Aorta (tissue), 5 donors: Measurements from ENCODE around the gene MAP3K1. TPM values are rescaled to one million over a fixed set of nuclear protein-coding genes. Genes with fewer than 3 reads are reported as not detected.

Experiments used
- ATAC-seq: fragments of 200-7000 bp; cut with Tn5 transposase; one replicate; pipeline ENCODE4 v1.9.1; 2022; ENCODE audit warnings: moderate library complexity; ENCODE audit not compliant: low FRiP score
- DNase-seq, 2 donors: peaks; one replicate each; pipeline ENCODE4 v3.0.0-alpha.2; 2020
- H3K27ac ChIP-seq, 2 donors: one replicate each; pipeline ENCODE4 v1.5.1; 2013; ENCODE audit warnings: low read length in 2 of 2, mild to moderate bottlenecking in 2 of 2, moderate library complexity in 2 of 2, control low read depth in 1 of 2, inconsistent platforms in 1 of 2, low read depth in 1 of 2
- H3K27me3 ChIP-seq, 2 donors: one replicate each; pipeline ENCODE4 v1.6.1; 2013; ENCODE audit warnings: control low read depth in 1 of 2, low read length in 1 of 2, mild to moderate bottlenecking in 1 of 2, moderate library complexity in 1 of 2; ENCODE audit not compliant: insufficient read depth in 2 of 2, control insufficient read depth in 1 of 2
- H3K36me3 ChIP-seq, 2 donors: one replicate each; pipeline ENCODE4 v1.6.1; 2013; ENCODE audit warnings: control low read depth in 1 of 2, low read length in 1 of 2, mild to moderate bottlenecking in 1 of 2; ENCODE audit not compliant: insufficient read depth in 2 of 2, control insufficient read depth in 1 of 2
- H3K4me1 ChIP-seq, 2 donors: one replicate each; pipeline ENCODE4 v1.6.1; 2013; ENCODE audit warnings: low read length in 2 of 2, control low read depth in 1 of 2, mild to moderate bottlenecking in 1 of 2, moderate library complexity in 1 of 2; ENCODE audit not compliant: insufficient read depth in 2 of 2, control insufficient read depth in 1 of 2
- H3K4me3 ChIP-seq, 2 donors: one replicate each; pipeline ENCODE4 v1.5.1; 2013; ENCODE audit warnings: low read length in 2 of 2, control low read depth in 1 of 2, mild to moderate bottlenecking in 1 of 2
- H3K9me3 ChIP-seq: one replicate; pipeline ENCODE4 v1.6.1; 2013; ENCODE audit warnings: mild to moderate bottlenecking, low read length; ENCODE audit not compliant: control insufficient read depth
- WGBS, 2 donors: extraction: QIAGEN DNeasy Blood & Tissue Kit; methylation state at CpG; one replicate each; pipeline ENCODE4 v1.1.7; 2013; 5-methylcytosine and 5-hydroxymethylcytosine counted together
- intact Hi-C, 2 donors: fragments of 100-400 bp; cut with DNase I; formaldehyde crosslinking; loops; one replicate each; pipeline versions ENCODE4 v1.14.2 to v1.15.0; 2022
- polyA plus RNA-seq, 2 donors: library from polyadenylated mRNA; stranded (reverse); fragments of 200-250 nt; gene quantifications; one replicate each; pipeline ENCODE4 v1.2.3, GENCODE V29; 2013
- total RNA-seq, 2 donors: library from RNA; stranded (reverse); fragmentation: NEBNext Ultra II Directional; extraction: Animal tissue kit (Norgen Biotek cat#: 25700); gene quantifications; one replicate each; pipeline ENCODE4 v1.2.1, GENCODE V29; 2021
- donor health status: healthy with polysubstance abuse.
- donor health status: Bipolar disorder and iron deficiency.
- donor health status: DM: no; HTN: no; CAD: no.
- donor health status: DM: no; HTN: no; CAD: no.
- donor health status: DM: yes; HTN: yes; CAD: no.

Gene MAP3K1
- total and polyA plus RNA-seq, 4 donors: 1.8 to 26.3 (median 7.2) TPM

GRCh38 chr5:56917534-56917933 lies 102.2 kb downstream of the MAP3K1 start:
- Histone ChIP-seq H3K27ac (no peak overlapping the region), H3K9me3 (no peaks in the 10 kb centered on the region), H3K36me3 (peaks cover 0 to under 1% of the 10 kb centered on the region in 2 donors), H3K4me3 (no peak overlapping the region), H3K27me3 (no peaks in the 10 kb centered on the region), H3K4me1 (no peaks in the 10 kb centered on the region)
- 40 to 45% methylated on average over 2 of the region's 2 CpGs for WGBS, 2 donors
- intact Hi-C loops: no loop called here
- DNase-seq: no peak
- ATAC-seq: no peak

- intact Hi-C loops: no loop called here
- no peak overlapping the region for H3K4me3 ChIP-seq
- no peaks in the 10 kb centered on the region for H3K9me3 ChIP-seq
- H3K4me1 ChIP-seq: no peaks in the 10 kb centered on the region
- H3K27me3 ChIP-seq: no peaks in the 10 kb centered on the region
- H3K36me3 ChIP-seq: peaks cover 2 to 4% of the 10 kb centered on the region in 2 donors
- ATAC-seq (no peak), DNase-seq (no peak)
- WGBS, 2 donors: 66 to 73% methylated on average over 2 of the region's 2 CpGs
- no peak overlapping the region for H3K27ac ChIP-seq
These were observed 102.7 kb downstream of the MAP3K1 start for GRCh38 chr5:56918054-56918453.

- Histone ChIP-seq H3K9me3 (no peaks in the 10 kb centered on the region), H3K4me3 (no peak overlapping the region), H3K36me3 (peaks cover 5 to 8% of the 10 kb centered on the region in 2 donors), H3K27me3 (no peaks in the 10 kb centered on the region), H3K27ac (no peak overlapping the region), H3K4me1 (no peaks in the 10 kb centered on the region)
- 65 to 76% methylated on average over 1 of the region's 1 CpG for WGBS, 2 donors
- intact Hi-C loops: no loop called here
- no peak for ATAC-seq
- no peak for DNase-seq
These were observed 104.8 kb downstream of the MAP3K1 start for GRCh38 chr5:56919942-56920662.

- 92 to 96% methylated on average over 6 of the region's 6 CpGs for WGBS, 2 donors
- H3K27ac ChIP-seq: no peak overlapping the region
- DNase-seq (no peak), ATAC-seq (no peak)
- H3K36me3 ChIP-seq: peaks cover 5 to 8% of the 10 kb centered on the region in 2 donors
- intact Hi-C loops: no loop called here
- no peaks in the 10 kb centered on the region for H3K9me3 ChIP-seq
- no peak overlapping the region for H3K4me3 ChIP-seq
- no peaks in the 10 kb centered on the region for H3K27me3 ChIP-seq
- no peaks in the 10 kb centered on the region for H3K4me1 ChIP-seq
These were observed 107.6 kb downstream of the MAP3K1 start for GRCh38 chr5:56922922-56923321.

- Histone ChIP-seq H3K27ac (no peak overlapping the region), H3K4me1 (peaks cover 0 to 2% of the 10 kb centered on the region in 2 donors), H3K9me3 (no peaks in the 10 kb centered on the region), H3K27me3 (no peaks in the 10 kb centered on the region), H3K4me3 (no peak overlapping the region), H3K36me3 (peaks cover 0 to 2% of the 10 kb centered on the region in 2 donors)
- 38 to 58% methylated on average over 1 of the region's 1 CpG for WGBS, 2 donors
- intact Hi-C loops: no loop called here
- ATAC-seq (no peak), DNase-seq (no peak)
These were observed 119.0 kb downstream of the MAP3K1 start for GRCh38 chr5:56934325-56934724.

- no peak for ATAC-seq
These were observed 123.5 kb downstream of the MAP3K1 start for GRCh38 chr5:56938858-56939257.

GRCh38 chr5:56941981-56942380 lies 126.6 kb downstream of the MAP3K1 start:
- Histone ChIP-seq H3K4me3 (no peak overlapping the region), H3K9me3 (no peaks in the 10 kb centered on the region), H3K27me3 (no peaks in the 10 kb centered on the region), H3K27ac (no peak overlapping the region), H3K36me3 (peaks cover 0 to 8% of the 10 kb centered on the region in 2 donors), H3K4me1 (no peaks in the 10 kb centered on the region)
- WGBS, 2 donors: 2 to 8% methylated on average over 1 of the region's 1 CpG
- ATAC-seq (no peak), DNase-seq (no peak)
- intact Hi-C loops: no loop called here

More at GRCh38 chr5:56938858-56939257, 123.5 kb downstream of the MAP3K1 start:
- Histone ChIP-seq H3K36me3 (peaks cover 0 to 10% of the 10 kb centered on the region in 2 donors), H3K9me3 (no peaks in the 10 kb centered on the region), H3K27ac (peak overlapping the region in 1 of 2 donors; percentile 4), H3K4me3 (no peak overlapping the region), H3K4me1 (no peaks in the 10 kb centered on the region), H3K27me3 (no peaks in the 10 kb centered on the region)
- intact Hi-C loops: no loop called here
- no peak for DNase-seq
- WGBS, 2 donors: 53 to 79% methylated on average over 1 of the region's 1 CpG
